GM12878 (cell line): Measurements from ENCODE around the gene PDE8B. TPM values are rescaled to one million over a fixed set of nuclear protein-coding genes. Genes with fewer than 3 reads are reported as not detected.

Experiments
- polyA plus RNA-seq, 11 experiments: library from polyadenylated mRNA; depleted of rRNA in 4 of 11; unstranded in 6 of 11; stranded (reverse) in 5 of 11; fragments of >200 nt; fragmentation: Nextera tagmentation in 4 of 11; fragmentation: Illumina TruSeq in 1 of 11; extraction: Ambion mirVana in 4 of 11; extraction: Trizol in 1 of 11; gene quantifications; 1 replicate in 1 of 11; 2 replicates in 10 of 11; pipeline versions ENCODE4 v1.2.1 to v1.2.3, GENCODE V29; 2011 to 2016; ENCODE audit warnings: inconsistent platforms in 2 of 11, missing spikeins in 2 of 11, low read depth in 1 of 11
- total RNA-seq, 4 experiments: library from RNA; depleted of rRNA in 3 of 4; stranded (reverse); fragments of >200 nt in 3 of 4; fragmentation: Illumina TruSeq in 1 of 4; extraction: Trizol in 1 of 4; gene quantifications; 2 replicates each; pipeline versions ENCODE4 v1.2.1 to v1.2.3, GENCODE V29; 2013 to 2021
- TF ChIP-seq, protein P1 (sequence below): fragments of 450-650 bp; IDR thresholded peaks from 2 replicates; pipeline ENCODE4 v1.6.1; 2016; ENCODE audit warnings: mild to moderate bottlenecking, moderate library complexity, borderline replicate concordance
- TF ChIP-seq, protein P2 (sequence below): fragments of 450-650 bp; IDR thresholded peaks from 2 replicates; pipeline ENCODE4 v1.6.1; 2017; ENCODE audit warnings: low read depth, mild to moderate bottlenecking, moderate library complexity
- TF ChIP-seq, protein P3 (sequence below): fragments of 450-650 bp; formaldehyde crosslinking; IDR thresholded peaks from 2 replicates; pipeline ENCODE4 v1.4.0; 2022; ENCODE audit warnings: mild to moderate bottlenecking, moderate library complexity
- TF ChIP-seq, protein P4 (sequence below): IDR thresholded peaks from 2 replicates; pipeline ENCODE4 v1.6.1; 2012; ENCODE audit warnings: low read depth, low read length, improper control_type of control experiment

PDE8B gene
- total and polyA plus RNA-seq, 10 of the 15 experiments (the other 5 are each of a cell fraction or from before 2014, with no cell fraction given), result 0.03 to 0.44 (median 0.20) TPM; not detected in 3

DNA sequence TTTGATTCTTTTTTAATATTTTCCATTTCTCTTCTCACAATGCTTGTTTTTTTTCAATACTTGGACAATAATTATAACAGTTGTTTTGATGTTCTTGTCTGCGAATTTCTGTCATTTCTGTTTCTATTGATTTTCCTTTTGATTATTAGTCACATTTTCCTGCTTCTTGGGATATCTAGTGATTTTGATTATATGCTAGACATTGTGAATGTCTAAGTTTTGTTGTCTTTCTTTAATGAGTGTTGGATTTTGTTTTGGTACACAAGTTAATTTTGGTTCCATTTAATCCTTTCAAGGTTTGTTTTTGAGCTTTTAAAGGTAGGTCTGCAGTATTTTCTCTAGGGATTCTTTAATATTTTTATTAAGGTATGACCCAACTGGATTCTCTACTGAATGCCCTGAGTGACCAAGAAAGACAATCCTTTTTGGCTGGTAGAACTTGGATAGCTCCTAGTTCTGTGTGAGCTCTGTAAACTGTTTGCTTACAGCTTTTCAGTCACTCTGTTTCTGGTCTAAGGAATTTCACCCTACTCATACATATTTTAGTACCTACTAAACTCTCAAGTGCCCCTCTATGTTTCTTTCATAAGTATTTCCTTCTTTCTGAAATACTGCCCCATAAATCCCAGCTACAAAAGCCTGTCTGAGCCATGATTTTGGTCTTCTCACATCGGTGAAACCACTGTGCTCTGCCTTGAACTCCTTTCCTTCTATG is 12.5 kb upstream of the PDE8B start (continued):
- TF ChIP-seq, protein P1, sequence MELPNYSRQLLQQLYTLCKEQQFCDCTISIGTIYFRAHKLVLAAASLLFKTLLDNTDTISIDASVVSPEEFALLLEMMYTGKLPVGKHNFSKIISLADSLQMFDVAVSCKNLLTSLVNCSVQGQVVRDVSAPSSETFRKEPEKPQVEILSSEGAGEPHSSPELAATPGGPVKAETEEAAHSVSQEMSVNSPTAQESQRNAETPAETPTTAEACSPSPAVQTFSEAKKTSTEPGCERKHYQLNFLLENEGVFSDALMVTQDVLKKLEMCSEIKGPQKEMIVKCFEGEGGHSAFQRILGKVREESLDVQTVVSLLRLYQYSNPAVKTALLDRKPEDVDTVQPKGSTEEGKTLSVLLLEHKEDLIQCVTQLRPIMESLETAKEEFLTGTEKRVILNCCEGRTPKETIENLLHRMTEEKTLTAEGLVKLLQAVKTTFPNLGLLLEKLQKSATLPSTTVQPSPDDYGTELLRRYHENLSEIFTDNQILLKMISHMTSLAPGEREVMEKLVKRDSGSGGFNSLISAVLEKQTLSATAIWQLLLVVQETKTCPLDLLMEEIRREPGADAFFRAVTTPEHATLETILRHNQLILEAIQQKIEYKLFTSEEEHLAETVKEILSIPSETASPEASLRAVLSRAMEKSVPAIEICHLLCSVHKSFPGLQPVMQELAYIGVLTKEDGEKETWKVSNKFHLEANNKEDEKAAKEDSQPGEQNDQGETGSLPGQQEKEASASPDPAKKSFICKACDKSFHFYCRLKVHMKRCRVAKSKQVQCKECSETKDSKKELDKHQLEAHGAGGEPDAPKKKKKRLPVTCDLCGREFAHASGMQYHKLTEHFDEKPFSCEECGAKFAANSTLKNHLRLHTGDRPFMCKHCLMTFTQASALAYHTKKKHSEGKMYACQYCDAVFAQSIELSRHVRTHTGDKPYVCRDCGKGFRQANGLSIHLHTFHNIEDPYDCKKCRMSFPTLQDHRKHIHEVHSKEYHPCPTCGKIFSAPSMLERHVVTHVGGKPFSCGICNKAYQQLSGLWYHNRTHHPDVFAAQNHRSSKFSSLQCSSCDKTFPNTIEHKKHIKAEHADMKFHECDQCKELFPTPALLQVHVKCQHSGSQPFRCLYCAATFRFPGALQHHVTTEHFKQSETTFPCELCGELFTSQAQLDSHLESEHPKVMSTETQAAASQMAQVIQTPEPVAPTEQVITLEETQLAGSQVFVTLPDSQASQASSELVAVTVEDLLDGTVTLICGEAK, result no peak
- TF ChIP-seq, protein P2, sequence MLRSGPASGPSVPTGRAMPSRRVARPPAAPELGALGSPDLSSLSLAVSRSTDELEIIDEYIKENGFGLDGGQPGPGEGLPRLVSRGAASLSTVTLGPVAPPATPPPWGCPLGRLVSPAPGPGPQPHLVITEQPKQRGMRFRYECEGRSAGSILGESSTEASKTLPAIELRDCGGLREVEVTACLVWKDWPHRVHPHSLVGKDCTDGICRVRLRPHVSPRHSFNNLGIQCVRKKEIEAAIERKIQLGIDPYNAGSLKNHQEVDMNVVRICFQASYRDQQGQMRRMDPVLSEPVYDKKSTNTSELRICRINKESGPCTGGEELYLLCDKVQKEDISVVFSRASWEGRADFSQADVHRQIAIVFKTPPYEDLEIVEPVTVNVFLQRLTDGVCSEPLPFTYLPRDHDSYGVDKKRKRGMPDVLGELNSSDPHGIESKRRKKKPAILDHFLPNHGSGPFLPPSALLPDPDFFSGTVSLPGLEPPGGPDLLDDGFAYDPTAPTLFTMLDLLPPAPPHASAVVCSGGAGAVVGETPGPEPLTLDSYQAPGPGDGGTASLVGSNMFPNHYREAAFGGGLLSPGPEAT, result no peak
- TF ChIP-seq, protein P3, sequence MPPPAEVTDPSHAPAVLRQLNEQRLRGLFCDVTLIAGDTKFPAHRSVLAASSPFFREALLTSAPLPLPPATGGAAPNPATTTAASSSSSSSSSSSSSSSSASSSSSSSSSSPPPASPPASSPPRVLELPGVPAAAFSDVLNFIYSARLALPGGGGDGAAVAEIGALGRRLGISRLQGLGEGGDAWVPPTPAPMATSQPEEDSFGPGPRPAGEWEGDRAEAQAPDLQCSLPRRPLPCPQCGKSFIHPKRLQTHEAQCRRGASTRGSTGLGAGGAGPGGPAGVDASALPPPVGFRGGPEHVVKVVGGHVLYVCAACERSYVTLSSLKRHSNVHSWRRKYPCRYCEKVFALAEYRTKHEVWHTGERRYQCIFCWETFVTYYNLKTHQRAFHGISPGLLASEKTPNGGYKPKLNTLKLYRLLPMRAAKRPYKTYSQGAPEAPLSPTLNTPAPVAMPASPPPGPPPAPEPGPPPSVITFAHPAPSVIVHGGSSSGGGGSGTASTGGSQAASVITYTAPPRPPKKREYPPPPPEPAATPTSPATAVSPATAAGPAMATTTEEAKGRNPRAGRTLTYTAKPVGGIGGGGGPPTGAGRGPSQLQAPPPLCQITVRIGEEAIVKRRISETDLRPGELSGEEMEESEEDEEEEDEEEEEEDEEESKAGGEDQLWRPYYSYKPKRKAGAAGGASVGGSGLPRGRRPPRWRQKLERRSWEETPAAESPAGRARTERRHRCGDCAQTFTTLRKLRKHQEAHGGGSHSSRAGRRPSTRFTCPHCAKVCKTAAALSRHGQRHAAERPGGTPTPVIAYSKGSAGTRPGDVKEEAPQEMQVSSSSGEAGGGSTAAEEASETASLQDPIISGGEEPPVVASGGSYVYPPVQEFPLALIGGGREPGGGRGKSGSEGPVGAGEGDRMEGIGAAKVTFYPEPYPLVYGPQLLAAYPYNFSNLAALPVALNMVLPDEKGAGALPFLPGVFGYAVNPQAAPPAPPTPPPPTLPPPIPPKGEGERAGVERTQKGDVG (CRISPR knock-in tag), result no peak
- TF ChIP-seq, protein P4, sequence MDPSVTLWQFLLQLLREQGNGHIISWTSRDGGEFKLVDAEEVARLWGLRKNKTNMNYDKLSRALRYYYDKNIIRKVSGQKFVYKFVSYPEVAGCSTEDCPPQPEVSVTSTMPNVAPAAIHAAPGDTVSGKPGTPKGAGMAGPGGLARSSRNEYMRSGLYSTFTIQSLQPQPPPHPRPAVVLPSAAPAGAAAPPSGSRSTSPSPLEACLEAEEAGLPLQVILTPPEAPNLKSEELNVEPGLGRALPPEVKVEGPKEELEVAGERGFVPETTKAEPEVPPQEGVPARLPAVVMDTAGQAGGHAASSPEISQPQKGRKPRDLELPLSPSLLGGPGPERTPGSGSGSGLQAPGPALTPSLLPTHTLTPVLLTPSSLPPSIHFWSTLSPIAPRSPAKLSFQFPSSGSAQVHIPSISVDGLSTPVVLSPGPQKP, result no peak
